GM19452 (cell line): ENCODE measurements around the gene LEKR1.
"Not testable (repeated sequence)": the region's sequence is repeated elsewhere in the genome, so short reads cannot be mapped to it uniquely, and the experiment has no call there.

Experiments used
- ATAC-seq: cut with Tn5 transposase; IDR thresholded peaks from one replicate; pipeline ENCODE4 v1.9.1; 2021; ENCODE audit not compliant: unreplicated experiment

Gene LEKR1

DNA sequence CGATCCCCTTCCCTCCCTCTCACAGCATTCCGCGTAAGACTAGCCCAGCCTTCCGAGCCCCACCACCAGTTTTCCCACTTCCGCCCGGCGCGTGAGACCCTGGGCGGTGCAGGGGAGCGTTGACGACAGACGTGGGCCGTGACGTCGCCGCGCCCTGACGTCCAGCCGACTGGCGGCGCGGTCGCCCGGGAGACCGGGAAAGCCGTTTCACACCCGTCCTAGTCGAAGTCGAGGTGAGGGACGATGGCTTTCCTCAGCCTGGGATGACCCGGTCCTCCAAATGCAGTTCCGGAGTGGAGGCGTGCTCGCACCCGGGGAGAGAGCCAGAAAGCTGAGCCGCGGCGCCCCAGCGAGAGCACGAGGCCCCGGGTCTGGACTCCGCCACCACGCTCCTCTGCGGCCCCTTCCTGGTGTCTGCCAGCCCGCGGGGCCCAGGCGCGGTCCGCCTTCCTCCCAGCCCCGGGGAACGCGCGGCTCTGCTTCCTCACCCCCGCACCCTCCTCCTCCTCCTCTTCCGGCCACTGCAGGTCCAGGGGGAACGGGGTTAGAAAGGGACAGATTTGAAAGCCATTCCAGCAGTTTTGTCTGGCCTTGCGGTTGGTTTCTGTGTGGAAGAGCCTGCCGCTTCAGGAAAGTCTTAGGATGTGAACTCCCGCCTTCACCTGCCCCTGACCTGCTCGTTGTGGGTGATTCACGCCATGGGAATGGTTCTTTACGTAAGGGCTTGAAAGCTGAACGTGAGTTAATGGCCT, at the start of gene LEKR1:
LEKR1 (plus strand) TSS at position 210 of the 752 bp plus-strand sequence. CDS start 2,977 bp downstream, outside the sequence.
- peak; percentile 90 for ATAC-seq

DNA sequence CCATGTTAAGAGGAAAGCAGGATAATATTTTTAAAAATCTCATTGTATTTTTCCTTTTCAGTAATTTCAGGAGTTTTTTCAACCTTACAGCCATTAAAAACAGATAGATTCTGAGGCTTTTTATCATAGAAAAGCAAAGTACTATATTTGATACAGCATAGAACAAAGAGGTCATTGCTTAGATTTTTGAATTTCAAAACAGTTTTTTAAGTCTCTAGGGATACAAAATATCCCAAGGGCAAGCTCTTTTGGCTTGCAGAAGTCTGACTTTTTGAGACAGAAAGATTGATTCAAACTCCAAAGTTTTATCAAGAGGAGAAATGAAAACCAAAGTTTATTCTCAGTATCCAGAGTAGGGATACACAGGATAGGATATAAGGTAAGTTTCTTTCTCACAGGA, 49.3 kb upstream of the LEKR1 start:
- no peak for ATAC-seq

DNA sequence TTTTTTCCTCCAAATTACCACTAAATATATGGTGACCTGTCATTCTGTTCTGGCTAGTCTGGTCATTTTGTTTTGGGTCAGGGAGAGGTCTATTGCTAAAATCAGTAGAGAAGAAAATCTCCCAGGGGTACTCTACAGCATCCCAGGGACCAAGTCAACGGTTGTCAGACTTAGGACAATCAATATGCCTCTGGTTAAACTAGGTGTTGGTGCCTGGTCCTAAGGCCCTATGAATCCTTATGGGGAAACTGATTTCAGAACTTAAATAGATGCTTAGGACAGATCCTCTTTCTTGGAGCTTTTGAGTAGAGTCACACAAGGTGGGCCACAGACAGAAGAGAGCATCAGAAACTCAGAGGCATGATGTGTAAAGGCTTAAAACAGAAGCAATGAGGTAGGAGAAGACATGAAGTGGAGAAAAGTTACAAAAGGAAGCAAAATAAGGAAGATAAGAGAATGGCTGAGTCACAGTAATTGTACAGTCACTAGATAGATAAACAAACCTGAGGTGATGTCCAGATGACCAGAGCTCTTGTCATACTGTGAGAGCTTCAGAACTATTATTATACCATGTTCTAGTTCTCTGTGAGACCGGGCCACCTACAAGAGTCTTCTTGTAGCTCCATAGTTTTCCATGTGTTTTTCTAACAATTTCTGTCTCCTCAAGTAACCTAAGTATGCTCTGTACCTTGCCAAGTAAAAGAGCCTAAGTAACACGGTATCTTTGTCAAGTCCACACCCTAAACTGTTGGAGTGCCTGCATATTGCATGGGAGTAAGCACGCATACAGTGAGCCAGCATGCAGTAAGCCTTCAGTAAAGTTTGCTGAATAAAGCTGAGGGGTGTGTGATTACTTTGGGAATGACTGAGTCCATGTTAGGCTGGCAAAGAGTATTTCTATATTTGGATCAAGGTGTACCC, 44.6 kb upstream of the LEKR1 start:
- ATAC-seq, result no peak

DNA sequence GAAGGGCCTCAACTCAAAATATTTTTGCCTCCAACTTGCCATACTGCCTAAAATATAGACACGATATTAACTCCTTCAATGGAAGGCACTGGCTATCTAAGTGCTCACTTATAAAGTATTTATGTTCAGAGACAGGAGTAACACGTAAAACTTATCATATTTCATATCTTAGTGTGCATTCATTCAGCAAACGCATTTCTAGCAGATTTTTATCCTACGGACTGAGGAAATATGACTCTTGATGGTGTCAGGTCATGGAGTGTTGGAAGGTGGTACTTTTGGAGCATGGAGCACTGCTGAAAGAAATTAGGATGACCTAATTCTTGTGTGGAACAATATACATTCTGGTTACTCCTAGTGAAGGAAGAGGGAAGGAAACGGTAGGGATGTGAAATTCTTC, 43.8 kb upstream of the LEKR1 start:
- no peak for ATAC-seq

DNA sequence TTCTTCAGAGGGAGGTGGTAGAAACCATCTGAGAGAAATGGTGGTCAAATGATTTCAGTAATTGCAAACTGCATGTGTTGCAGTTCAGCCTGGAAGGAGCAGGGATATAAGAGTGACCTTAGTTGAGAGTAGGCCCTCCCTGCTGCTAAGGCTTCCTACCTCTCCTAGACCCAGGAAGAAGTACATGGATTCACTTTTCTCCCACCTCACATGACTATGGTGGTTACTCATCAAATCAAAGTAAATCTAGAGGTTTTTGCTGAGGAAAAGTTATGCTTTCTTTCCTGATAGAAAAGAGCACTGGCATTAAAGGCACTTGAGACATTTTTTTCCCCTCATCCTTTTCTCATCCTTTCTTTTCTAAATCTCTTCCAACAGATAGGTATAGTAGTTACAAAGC, 43.2 kb upstream of the LEKR1 start:
- ATAC-seq, result no peak

DNA sequence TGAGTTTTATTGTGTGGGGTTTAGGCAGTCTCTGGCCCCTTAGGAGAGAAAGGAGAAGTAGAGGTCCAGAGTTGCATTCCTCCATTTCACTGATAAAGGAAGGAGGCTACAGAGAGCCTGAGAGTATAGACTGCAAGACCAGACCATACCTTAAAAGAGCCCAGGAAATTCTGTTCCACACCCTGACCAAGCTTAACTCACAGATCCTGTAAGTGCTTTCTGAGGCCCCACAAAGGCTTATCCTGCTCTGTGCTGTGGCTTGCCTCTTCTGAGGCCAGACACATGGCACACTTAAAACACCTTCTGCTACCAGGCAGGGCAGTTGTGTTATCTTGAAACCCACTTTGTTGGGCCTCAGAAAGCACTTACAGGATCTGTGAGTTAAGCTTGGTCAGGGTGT, 39.2 kb upstream of the LEKR1 start:
- ATAC-seq, result no peak

DNA sequence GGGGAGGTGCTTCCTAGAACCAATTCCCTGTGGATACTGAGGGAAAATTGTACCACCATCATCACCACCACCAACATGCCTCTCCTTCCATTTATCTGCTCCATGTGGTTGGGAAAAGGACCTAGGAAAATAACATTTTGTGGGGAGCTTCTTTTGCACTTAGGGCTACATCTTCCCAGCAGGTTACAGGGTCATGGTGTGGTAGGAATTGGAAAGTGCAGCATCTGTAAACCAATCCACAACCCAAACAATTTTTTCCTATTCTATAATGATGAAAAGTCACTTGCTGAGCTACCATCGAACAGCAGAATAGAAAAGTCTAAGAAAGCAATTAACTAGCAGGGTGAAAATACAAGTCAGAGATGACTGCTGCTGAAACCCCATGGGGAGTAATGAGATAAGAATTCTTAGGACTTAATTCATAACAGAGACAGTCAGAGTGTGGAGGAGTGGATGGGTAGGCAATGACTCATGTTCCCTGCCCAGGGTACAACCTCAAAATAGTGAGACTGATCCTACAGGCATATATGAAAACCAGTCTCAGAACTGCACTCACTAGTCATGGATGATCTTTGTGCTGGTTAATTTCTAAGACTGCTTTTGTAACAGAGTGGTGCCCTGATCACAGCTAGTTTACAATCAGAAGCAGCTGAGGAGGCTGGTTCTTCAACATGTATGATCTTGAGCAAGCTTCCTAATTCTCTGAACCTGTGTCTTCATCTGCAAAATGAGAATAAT, 38.1 kb upstream of the LEKR1 start:
- peak; percentile 57 for ATAC-seq

DNA sequence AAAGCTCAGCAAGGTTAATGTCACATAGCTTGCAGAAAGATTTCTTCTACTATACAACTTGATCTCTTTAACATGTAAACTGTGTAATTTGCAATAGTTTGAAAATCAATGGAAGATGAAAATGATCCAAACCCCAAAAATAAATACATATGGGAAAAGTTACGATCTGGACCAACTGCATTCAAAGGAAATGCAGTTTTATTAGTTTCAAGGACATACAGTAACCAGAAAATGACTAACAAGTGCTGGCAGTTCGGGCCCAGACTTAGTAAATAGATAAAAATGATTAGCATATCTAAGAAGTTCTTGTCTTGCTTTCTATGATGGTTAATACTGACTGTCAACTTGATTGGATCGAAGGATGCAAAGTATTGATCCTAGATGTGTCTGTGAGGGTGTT, 37.3 kb upstream of the LEKR1 start:
- no peak for ATAC-seq

DNA sequence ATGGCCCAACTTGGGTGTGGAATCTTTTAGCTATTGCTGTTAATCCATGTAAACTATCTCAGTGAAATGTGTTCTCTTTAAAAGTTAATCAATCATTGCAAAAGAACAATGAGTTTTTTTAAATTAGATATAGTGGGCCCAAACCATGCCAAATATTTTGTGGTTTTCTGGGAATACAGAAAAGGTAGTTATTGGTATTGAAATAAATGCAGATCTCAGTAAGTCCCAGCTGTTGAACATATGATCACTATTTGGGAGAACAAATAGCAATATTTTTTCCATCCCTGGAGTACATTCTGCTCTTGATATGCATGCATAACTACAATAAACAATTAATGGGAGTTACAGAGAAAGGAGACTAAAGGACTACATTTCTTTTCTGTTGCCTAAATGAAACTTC, 36.0 kb upstream of the LEKR1 start:
- no peak for ATAC-seq

DNA sequence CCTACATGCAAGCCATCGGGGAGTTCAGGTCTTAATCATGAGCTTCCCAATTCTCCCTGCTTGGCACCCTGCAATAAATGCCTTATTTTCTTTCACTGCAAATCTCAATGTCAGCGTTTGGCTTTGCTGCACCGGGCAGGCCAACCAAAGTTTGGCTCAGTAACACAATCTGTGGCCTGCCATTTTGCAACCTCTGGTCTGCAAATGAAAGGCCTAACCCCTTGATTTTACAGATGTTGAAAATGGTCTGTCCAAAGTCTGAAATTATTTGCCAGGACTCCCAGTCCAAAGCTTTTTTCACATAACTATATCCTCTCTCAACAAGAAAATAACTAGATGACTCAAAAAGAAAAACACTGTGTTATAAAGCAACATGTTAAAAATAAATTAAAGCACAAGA, 34.0 kb upstream of the LEKR1 start:
- no peak for ATAC-seq

DNA sequence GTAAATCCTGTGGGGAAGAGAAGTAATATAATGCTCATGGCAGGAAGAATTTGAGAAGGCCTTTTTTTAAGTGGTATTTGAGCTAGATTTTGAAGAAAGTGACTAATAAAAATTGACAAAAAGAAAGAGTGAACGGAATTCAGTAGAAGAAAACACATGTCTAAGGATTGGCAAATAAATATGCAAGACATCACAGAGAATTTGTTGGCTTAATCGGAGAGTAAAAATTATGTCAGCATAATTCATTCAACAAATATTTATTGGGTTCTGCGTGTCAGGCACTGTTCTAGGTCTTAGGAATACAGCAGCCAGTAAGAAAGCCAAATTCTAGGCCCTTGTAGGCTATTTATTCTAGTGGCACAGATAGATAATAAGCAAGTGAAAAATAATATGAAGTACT, 33.6 kb upstream of the LEKR1 start:
- no peak for ATAC-seq

DNA sequence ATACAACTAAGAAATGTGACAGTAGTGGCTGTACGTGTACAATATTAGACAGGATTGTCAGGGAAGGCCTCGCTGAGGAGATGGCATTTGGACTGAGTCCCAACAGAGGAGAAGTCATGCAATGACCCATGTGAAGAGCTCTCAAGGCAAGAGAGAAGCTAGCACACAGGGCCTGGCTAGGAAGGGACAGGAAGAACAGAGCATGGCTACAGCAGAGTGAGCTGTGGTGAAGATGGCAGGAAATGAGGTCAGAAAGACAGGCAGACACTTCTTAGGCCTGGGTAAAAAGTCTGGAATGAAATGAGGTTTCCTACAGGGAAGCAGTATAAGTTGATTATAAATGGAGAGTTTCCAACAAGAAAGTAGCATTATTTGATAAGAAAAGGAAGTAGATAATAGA, 33.2 kb upstream of the LEKR1 start:
- no peak for ATAC-seq

DNA sequence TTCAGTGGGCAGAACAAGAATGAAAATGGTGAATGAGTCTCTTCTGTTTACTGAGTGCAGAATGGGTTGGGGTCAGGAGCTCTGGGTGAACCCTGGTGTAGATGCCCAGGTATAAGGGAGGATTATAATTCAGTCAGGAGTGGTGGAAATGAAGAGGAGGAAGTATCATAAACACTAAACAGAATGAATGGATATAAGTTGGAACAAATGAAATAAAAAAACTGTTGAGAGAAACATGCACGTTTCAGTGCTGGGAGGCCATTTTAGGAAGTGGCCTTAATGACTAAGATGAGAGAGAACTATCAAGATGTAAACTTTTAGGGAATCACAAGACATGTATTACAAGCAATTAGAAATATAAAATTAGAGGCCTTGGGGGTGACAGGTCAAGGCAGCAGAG, 32.8 kb upstream of the LEKR1 start:
- no peak for ATAC-seq

DNA sequence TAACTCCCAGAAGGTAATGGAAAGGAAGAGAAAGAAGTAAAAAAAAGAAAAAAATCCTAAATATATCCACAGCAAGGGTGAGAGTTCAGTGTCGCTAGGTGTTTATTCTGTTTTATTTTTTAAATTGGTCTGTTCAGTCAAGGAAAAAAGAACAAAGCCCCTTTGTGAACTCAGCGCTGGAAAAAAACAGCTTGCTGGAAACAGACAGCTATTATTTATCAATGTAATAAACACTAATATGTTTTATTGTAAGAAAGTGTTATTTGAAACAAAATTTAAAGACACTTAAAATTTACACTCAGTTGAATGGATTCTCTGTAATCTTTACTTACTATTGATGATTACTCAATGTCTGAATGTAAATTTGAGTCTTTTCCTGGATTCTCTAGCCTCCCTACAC, 32.3 kb upstream of the LEKR1 start:
- ATAC-seq, result no peak

DNA sequence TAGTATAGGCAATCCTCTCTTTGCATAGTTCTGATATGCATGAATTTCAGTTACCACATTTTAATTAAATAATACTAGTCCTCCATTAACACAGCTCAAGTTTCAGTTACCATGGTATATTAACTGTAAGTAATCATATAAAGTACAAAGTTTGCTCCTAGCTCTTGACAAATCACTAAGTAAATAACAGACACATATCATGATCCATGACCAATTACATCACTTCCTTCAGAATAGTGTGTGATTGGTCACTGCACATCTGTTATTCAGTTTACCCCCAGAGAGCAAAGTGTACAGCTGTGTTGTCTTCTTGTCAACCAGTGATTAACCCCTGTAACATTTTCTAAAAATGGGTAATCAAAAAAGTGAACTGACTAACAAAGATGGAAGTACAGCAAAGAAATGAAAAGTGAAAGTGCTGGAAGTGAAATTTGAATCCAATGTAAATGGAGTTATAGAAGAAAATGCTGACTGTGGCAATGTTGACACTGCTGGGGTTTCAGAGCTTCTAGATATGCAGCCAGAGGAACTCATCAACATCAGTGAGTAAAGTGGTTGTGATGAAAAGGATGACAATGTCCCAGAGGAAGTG, 30.2 kb upstream of the LEKR1 start:
- no peak for ATAC-seq

DNA sequence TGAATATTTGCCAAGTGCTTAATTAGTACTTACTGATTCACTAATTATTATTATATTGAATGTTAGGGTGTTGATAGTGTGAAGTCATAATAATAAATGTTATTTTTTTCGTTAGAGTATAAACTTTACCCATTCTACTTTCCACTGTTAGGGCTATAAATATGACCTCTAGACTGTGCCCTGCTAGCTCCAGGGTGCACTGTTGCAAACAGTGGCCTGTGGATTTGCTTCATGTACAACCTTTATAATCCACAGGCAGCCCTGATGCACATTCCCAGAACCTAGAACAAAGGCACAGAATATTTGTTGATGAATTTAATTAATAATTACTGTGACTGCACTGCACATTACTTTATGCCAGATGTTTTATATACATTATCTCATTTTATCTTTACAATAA, 28.8 kb upstream of the LEKR1 start:
- no peak for ATAC-seq

DNA sequence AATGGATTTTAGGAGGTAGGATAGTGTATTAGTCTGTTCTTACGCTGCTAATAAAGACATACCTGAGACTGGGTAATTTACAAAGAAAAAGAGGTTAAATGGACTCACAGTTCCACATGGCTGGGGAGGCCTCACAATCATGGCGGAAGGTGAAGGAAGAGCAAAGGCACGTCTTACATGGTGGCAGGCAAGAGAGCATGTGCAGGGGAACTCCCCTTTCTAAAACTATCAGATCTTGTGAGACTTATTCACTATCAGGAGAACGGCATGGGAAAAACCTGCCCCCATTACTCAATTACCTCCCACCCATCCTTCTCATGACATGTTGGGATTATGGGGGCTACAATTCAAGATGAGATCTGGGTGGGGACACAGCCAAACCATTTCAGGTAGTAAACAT, 25.9 kb upstream of the LEKR1 start:
- ATAC-seq, result not testable (repeated sequence)

DNA sequence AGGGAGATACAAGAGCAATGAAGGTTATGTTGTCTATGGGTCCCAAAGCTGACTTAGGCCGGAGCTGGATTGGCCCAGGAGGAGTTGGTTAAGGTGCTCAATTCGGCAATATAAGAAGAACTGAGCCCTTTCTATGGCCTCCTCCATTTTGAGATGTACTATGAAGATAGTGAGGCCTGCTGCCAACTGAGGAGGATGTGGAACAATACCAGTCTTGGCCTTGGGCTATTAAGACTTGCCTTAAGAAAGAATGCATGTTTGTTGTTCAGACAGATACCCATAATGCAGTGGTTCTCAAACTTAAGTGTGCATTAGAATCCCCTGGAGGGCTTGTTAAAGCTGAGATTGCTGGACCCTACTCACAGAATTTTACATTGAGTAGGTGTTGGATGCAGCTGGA, 24.4 kb upstream of the LEKR1 start:
- no peak for ATAC-seq

DNA sequence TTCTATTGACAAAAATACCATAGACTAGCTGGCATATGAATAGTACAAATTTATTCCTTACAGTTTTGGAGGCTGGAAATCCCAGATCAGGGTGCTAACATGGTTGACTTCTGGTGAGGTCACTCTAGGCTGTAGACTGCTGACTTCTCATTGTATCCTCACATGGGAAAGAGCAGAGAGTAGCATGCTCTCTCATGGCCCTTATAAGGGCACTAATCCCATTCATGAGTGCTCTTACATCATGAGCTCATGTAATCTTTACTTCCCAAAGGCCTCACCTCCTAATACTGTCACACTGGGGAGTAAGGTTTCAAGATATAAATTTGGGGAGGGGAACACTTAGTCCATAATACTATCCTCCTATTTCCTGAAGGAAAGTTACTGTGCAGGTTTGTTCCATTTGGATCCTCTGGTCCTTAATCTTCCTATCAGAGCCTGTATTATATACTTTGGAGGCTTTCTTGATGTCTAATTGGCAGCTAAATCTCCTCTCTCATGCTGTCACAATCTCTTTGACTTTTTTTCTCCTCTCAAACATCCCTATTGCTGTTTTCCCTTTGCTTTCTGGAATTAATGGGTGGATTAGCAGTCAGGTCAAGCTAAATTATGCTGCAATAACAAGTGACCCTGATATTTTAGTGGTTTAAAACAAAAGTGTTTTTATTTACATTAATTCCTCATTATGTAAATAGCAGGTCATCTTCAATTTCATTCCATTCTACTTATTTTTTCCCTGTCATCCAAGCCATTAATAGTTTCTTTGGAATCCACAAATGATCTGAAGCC, 23.1 kb upstream of the LEKR1 start:
- ATAC-seq, result no peak

DNA sequence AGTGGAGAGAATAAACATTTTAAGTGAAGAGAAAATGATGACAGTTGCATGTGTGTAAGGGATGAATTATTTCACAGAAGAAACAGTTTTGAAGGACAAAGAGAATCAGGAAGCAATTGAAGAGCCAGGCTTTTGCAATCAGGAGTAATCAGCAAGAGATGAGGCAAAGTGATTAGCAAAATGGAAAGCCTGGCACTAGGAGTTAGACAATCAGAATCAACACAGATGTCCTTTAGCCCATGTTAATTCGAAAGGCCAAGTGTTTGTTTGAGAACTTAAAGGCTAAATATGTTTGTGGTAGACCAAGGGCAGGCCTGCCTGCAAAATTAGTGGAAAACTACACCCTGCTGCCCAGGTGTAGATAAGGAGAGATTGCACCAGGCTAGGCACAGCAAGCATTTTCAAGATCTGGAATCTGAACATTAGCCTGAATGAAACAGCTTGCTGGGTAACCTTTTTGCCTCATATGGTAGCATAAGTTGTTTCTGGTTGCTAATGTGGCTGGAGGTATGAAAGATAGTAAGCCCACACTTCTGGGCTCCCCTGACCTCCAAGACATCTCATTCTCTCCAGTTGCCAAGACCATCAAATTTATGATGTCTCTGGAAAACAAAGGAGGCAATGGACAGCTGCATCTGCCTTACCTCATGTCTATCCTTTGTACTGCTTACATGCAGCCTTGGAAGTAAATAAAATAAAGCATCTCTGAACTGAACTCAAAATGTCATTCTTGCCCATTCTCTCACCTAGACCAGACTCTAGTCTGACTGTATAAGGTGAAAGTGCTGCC, 22.0 kb upstream of the LEKR1 start:
- ATAC-seq, result no peak
